Measurements from ENCODE around the gene MAPK1IP1L.
"Not testable (repeated sequence)": the region's sequence is repeated elsewhere in the genome, so short reads cannot be mapped to it uniquely, and the experiment has no call there.

The MAPK1IP1L gene

DNA sequence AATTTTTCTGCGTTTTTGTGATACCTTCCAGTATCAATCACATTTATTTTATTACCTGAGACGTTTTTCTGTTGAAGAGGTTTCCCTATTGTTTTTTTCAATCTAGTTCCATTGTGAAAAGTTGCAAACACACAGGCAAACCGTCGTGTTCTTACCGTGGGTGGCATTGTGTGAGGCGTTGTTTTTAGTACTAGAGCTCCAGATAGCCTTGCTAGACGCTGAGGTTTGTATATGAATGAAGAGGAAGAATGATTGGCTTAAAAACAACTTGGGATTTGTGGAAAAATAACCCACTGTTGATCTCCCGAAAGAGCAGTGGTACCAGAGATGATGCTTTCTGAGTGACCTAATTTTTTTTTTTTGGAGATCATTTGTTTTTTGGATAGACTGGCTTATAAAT is 23.4 kb upstream of the MAPK1IP1L start:
- no peak for DNase-seq
- Histone ChIP-seq H2AK5ac (ENCODE audit: low read length) (no peak overlapping the region), H4K12ac (ENCODE audit: low read depth, low read length) (no peak overlapping the region), H3K4ac (ENCODE audit: low read depth, low read length) (peak overlapping the region; percentile 64), H3K4me1 (ENCODE audit: control insufficient read depth in 1 of 2, insufficient read depth in 2 of 2, low read length in 2 of 2) (peaks cover 0 to 2% of the 10 kb centered on the region in 2 experiments), H2BK120ac (ENCODE audit: insufficient read depth, low read length, poor library complexity) (no peak overlapping the region), H3K36me3 (ENCODE audit: control insufficient read depth in 1 of 2, insufficient read depth in 2 of 2, low read length in 2 of 2) (no peaks in the 10 kb centered on the region), H3K27ac (ENCODE audit: low read depth, low read length) (no peak overlapping the region), H3K9ac (ENCODE audit: low read length) (peak overlapping the region; percentile 48), H2BK5ac (ENCODE audit: low read depth, low read length, poor library complexity) (no peak overlapping the region), H3K9me3 (ENCODE audit: insufficient read depth, low read depth, low read length) (no peaks in the 10 kb centered on the region), H3K79me1 (ENCODE audit: low read length) (peaks cover 6% of the 10 kb centered on the region), H3K27me3 (ENCODE audit: insufficient read depth, low read length) (no peaks in the 10 kb centered on the region), H3K18ac (ENCODE audit: low read length) (no peak overlapping the region), H3K4me2 (ENCODE audit: low read length) (peak overlapping the region; percentile 77), H3K79me2 (ENCODE audit: control insufficient read depth, insufficient read depth, low read length, poor library complexity) (peaks cover 2% of the 10 kb centered on the region), H3K23ac (ENCODE audit: low read length) (no peak overlapping the region), H4K91ac (ENCODE audit: low read depth, low read length) (no peak overlapping the region), H2BK12ac (ENCODE audit: low read length) (no peak overlapping the region), H3K14ac (ENCODE audit: low read length) (no peak overlapping the region), H3K4me3 (ENCODE audit: low read depth, low read length) (no peak overlapping the region), H2AFZ (ENCODE audit: insufficient read depth, low read length, poor library complexity) (no peak overlapping the region), H4K8ac (ENCODE audit: low read depth, low read length) (no peak overlapping the region)
- WGBS (ENCODE audit: extremely low coverage, insufficient coverage, insufficient read length): no CpG with 5 or more reads among the region's 8 CpGs

DNA sequence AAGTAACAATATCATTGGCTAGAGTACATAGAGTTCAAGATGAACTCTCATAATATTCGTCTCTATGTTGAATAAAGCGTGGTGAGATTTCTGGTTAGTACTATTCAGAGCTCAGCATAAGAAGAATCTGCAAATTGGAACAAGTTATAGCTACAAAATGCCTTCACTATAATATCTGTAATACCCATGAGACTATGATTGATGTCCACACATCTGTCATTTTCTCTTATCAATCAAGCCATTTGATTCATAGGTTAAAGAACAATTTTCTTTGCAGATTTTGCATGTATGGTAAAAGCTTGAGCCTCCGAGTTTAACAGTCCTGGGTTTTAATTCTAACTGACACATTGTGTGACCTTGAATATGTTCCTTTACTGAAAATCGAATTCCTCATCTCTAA is 23.0 kb upstream of the MAPK1IP1L start:
- H3K4ac ChIP-seq (ENCODE audit: low read depth, low read length): no peak overlapping the region
- no CpG with 5 or more reads among the region's 4 CpGs for WGBS (ENCODE audit: extremely low coverage, insufficient coverage, insufficient read length)

DNA sequence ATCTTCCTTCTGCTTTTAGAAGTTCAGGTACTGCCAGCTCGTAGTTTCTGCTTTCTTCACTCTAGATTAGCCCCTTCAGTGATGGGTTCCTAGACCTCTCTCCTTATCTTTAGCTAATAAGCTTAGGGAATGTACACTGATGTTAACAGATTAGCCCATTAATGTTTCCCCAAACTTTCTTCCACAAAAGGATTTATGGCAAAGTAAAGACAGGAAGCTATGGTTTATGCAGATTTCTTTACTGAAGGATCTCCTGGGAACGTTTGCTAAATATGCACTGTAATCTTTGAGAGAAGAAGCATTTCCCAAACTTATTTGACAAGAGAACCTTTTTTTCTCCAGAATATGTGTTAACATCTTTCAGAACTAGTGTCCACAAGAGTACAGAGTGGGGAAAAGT is 20.3 kb upstream of the MAPK1IP1L start:
- Histone ChIP-seq H2AK5ac (ENCODE audit: low read length) (no peak overlapping the region), H2BK12ac (ENCODE audit: low read length) (no peak overlapping the region), H3K4me2 (ENCODE audit: low read length) (no peak overlapping the region), H2BK120ac (ENCODE audit: insufficient read depth, low read length, poor library complexity) (no peak overlapping the region), H3K36me3 (ENCODE audit: control insufficient read depth in 1 of 2, insufficient read depth in 2 of 2, low read length in 2 of 2) (peaks cover 0 to 4% of the 10 kb centered on the region in 2 experiments), H3K4me1 (ENCODE audit: control insufficient read depth in 1 of 2, insufficient read depth in 2 of 2, low read length in 2 of 2) (no peaks in the 10 kb centered on the region), H3K9me3 (ENCODE audit: insufficient read depth, low read depth, low read length) (no peaks in the 10 kb centered on the region), H3K9ac (ENCODE audit: low read length) (no peak overlapping the region), H3K14ac (ENCODE audit: low read length) (no peak overlapping the region), H3K23ac (ENCODE audit: low read length) (no peak overlapping the region), H3K79me1 (ENCODE audit: low read length) (peaks cover 6% of the 10 kb centered on the region), H4K91ac (ENCODE audit: low read depth, low read length) (no peak overlapping the region), H2AFZ (ENCODE audit: insufficient read depth, low read length, poor library complexity) (no peak overlapping the region), H2BK5ac (ENCODE audit: low read depth, low read length, poor library complexity) (no peak overlapping the region), H3K79me2 (ENCODE audit: control insufficient read depth, insufficient read depth, low read length, poor library complexity) (peaks cover 2% of the 10 kb centered on the region), H3K27me3 (ENCODE audit: insufficient read depth, low read length) (no peaks in the 10 kb centered on the region), H3K18ac (ENCODE audit: low read length) (no peak overlapping the region), H3K27ac (ENCODE audit: low read depth, low read length) (no peak overlapping the region), H4K8ac (ENCODE audit: low read depth, low read length) (no peak overlapping the region), H4K12ac (ENCODE audit: low read depth, low read length) (no peak overlapping the region), H3K4ac (ENCODE audit: low read depth, low read length) (no peak overlapping the region), H3K4me3 (ENCODE audit: low read depth, low read length) (no peak overlapping the region)
- DNase-seq: no peak
- WGBS (ENCODE audit: extremely low coverage, insufficient coverage, insufficient read length): no CpG with 5 or more reads among the region's 2 CpGs

More for the DNA sequence above, 23.0 kb upstream of the MAPK1IP1L start:
- H2BK5ac ChIP-seq (ENCODE audit: low read depth, low read length, poor library complexity): no peak overlapping the region
- H3K79me2 ChIP-seq (ENCODE audit: control insufficient read depth, insufficient read depth, low read length, poor library complexity): peaks cover 2% of the 10 kb centered on the region
- H2AFZ ChIP-seq (ENCODE audit: insufficient read depth, low read length, poor library complexity): no peak overlapping the region
- H2BK120ac ChIP-seq (ENCODE audit: insufficient read depth, low read length, poor library complexity): no peak overlapping the region
- H3K79me1 ChIP-seq (ENCODE audit: low read length): peaks cover 6% of the 10 kb centered on the region
- no peak overlapping the region for H3K9ac ChIP-seq (ENCODE audit: low read length)
- H3K18ac ChIP-seq (ENCODE audit: low read length): no peak overlapping the region
- no peak overlapping the region for H3K4me3 ChIP-seq (ENCODE audit: low read depth, low read length)
- no peak overlapping the region for H4K8ac ChIP-seq (ENCODE audit: low read depth, low read length)
- H3K36me3 ChIP-seq (ENCODE audit: control insufficient read depth in 1 of 2, insufficient read depth in 2 of 2, low read length in 2 of 2): no peaks in the 10 kb centered on the region
- no peaks in the 10 kb centered on the region for H3K9me3 ChIP-seq (ENCODE audit: insufficient read depth, low read depth, low read length)
- peaks cover 0 to 2% of the 10 kb centered on the region in 2 experiments for H3K4me1 ChIP-seq (ENCODE audit: control insufficient read depth in 1 of 2, insufficient read depth in 2 of 2, low read length in 2 of 2)
- H2AK5ac ChIP-seq (ENCODE audit: low read length): no peak overlapping the region
- no peak overlapping the region for H3K27ac ChIP-seq (ENCODE audit: low read depth, low read length)
- H2BK12ac ChIP-seq (ENCODE audit: low read length): no peak overlapping the region
- H3K4me2 ChIP-seq (ENCODE audit: low read length): no peak overlapping the region
- no peaks in the 10 kb centered on the region for H3K27me3 ChIP-seq (ENCODE audit: insufficient read depth, low read length)
- H3K14ac ChIP-seq (ENCODE audit: low read length): no peak overlapping the region
- no peak overlapping the region for H4K12ac ChIP-seq (ENCODE audit: low read depth, low read length)
- H4K91ac ChIP-seq (ENCODE audit: low read depth, low read length): no peak overlapping the region
- H3K23ac ChIP-seq (ENCODE audit: low read length): no peak overlapping the region
- DNase-seq: no peak

DNA sequence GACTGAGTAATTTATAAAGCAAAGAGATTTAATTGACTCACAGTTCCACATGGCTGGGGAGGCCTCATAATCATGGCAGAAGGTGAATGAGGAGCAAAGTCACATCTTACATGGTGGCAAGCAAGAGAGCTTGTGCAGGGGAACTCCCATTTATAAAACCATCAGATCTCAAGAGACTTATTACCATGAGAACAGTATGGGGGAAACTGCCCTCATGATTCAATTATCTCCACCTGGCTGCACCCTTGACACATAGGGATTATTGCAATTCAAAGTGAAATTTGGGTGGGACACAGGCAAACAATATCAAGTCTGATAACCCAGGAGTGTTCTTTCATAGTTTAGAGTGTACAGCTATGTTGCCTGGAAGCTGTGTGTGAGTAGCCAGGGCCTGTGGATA is 13.5 kb upstream of the MAPK1IP1L start:
- not testable (repeated sequence) for H3K27me3 ChIP-seq (ENCODE audit: insufficient read depth, low read length); H3K4ac ChIP-seq (ENCODE audit: low read depth, low read length); H3K27ac ChIP-seq (ENCODE audit: low read depth, low read length)

More for the DNA sequence above, 13.5 kb upstream of the MAPK1IP1L start:
- H3K9me3 ChIP-seq (ENCODE audit: insufficient read depth, low read depth, low read length); H2AK5ac ChIP-seq (ENCODE audit: low read length); H4K8ac ChIP-seq (ENCODE audit: low read depth, low read length); H2BK120ac ChIP-seq (ENCODE audit: insufficient read depth, low read length, poor library complexity); DNase-seq; H2BK5ac ChIP-seq (ENCODE audit: low read depth, low read length, poor library complexity); H3K18ac ChIP-seq (ENCODE audit: low read length); H2AFZ ChIP-seq (ENCODE audit: insufficient read depth, low read length, poor library complexity); H3K9ac ChIP-seq (ENCODE audit: low read length); H4K12ac ChIP-seq (ENCODE audit: low read depth, low read length); H3K4me2 ChIP-seq (ENCODE audit: low read length); H4K91ac ChIP-seq (ENCODE audit: low read depth, low read length); H3K79me1 ChIP-seq (ENCODE audit: low read length); H3K23ac ChIP-seq (ENCODE audit: low read length); H3K14ac ChIP-seq (ENCODE audit: low read length); H3K4me3 ChIP-seq (ENCODE audit: low read depth, low read length); H3K4me1 ChIP-seq (ENCODE audit: control insufficient read depth in 1 of 2, insufficient read depth in 2 of 2, low read length in 2 of 2); H2BK12ac ChIP-seq (ENCODE audit: low read length); H3K79me2 ChIP-seq (ENCODE audit: control insufficient read depth, insufficient read depth, low read length, poor library complexity): not testable (repeated sequence)
- H3K36me3 ChIP-seq (ENCODE audit: control insufficient read depth in 1 of 2, insufficient read depth in 2 of 2, low read length in 2 of 2): peaks cover 5 to 16% of the 10 kb centered on the region in 2 experiments

All from trophoblast cell (in vitro differentiated cells and primary cell).